Stimulated activated CD4-positive, alpha-beta T cell treated with anti-CD3 and anti-CD28 coated beads, Interleukin-4, amount 100 ng/mL, for 1 hour (primary cell): ENCODE measurements around the gene C11orf68.

Source experiments
- DNase-seq: peaks from one replicate; pipeline ENCODE4 v3.0.0-alpha.2; 2020

The C11orf68 gene

GRCh38 chr11:65944191-65944590, 25.3 kb upstream of the C11orf68 start:
- no peak for DNase-seq

GRCh38 chr11:65942531-65942930, 23.7 kb upstream of the C11orf68 start:
- DNase-seq, result no peak

GRCh38 chr11:65941720-65942310, 23.0 kb upstream of the C11orf68 start:
- no peak for DNase-seq

GRCh38 chr11:65937766-65938165, 18.9 kb upstream of the C11orf68 start:
- DNase-seq, result no peak

- DNase-seq, result no peak
Observed at GRCh38 chr11:65934014-65934413, 15.2 kb upstream of the C11orf68 start.

GRCh38 chr11:65932558-65932919, 13.7 kb upstream of the C11orf68 start:
- DNase-seq, result no peak

- DNase-seq, result no peak
Observed at GRCh38 chr11:65931773-65932557, 13.1 kb upstream of the C11orf68 start.

- no peak for DNase-seq
Observed at GRCh38 chr11:65928667-65929066, 9.8 kb upstream of the C11orf68 start.

- DNase-seq, result peak; percentile 65
Observed at GRCh38 chr11:65927904-65928397, 9.1 kb upstream of the C11orf68 start.

GRCh38 chr11:65925397-65925796, 6.5 kb upstream of the C11orf68 start:
- DNase-seq, result no peak

GRCh38 chr11:65922565-65922964, 3.7 kb upstream of the C11orf68 start:
- DNase-seq, result no peak

- no peak for DNase-seq
Observed at GRCh38 chr11:65921876-65922275, 3.0 kb upstream of the C11orf68 start.

- no peak for DNase-seq
Observed at GRCh38 chr11:65921033-65921555, 2.2 kb upstream of the C11orf68 start.

- DNase-seq, result no peak
Observed at GRCh38 chr11:65920372-65920802, 1.5 kb upstream of the C11orf68 start.

- peak; percentile 65 for DNase-seq
Observed at GRCh38 chr11:65919573-65920371, 910 bp upstream of the C11orf68 start.

- peak; percentile 99 for DNase-seq
Observed at GRCh38 chr11:65919141-65919572, 295 bp upstream of the C11orf68 start, which contains the start of gene DRAP1. DRAP1 (plus strand) TSS chr11:65919426; CDS start chr11:65919502, 76 bp downstream.

GRCh38 chr11:65917434-65918210, 1.2 kb downstream of the C11orf68 start:
- DNase-seq, result no peak

GRCh38 chr11:65917077-65917433, 1.8 kb downstream of the C11orf68 start:
- no peak for DNase-seq

GRCh38 chr11:65916391-65916790, 2.5 kb downstream of the C11orf68 start:
- no peak for DNase-seq

- peak; percentile 26 for DNase-seq
Observed at GRCh38 chr11:65915821-65916251, 3.0 kb downstream of the C11orf68 start.

- DNase-seq, result no peak
Observed at GRCh38 chr11:65915101-65915820, 3.6 kb downstream of the C11orf68 start.

GRCh38 chr11:65912845-65913244, 6.0 kb downstream of the C11orf68 start:
- DNase-seq, result no peak
